ENCODE data around the gene SH3BP5. TPM values are rescaled to one million over a fixed set of nuclear protein-coding genes. Genes with fewer than 3 reads are reported as not detected.

Gene SH3BP5
- polyA plus RNA-seq, 1 donor, result 12.4 TPM

GRCh38 chr3:15279205-15279604 lies 53.2 kb downstream of the SH3BP5 start:
- Histone ChIP-seq H3K27ac (ENCODE audit: low read length) (no peak overlapping the region), H3K4me3 (ENCODE audit: low read length) (no peak overlapping the region), H3K36me3 (ENCODE audit: control insufficient read depth, insufficient read depth, low read length) (no peaks in the 10 kb centered on the region), H3K9me3 (ENCODE audit: control insufficient read depth, low read depth, low read length) (no peaks in the 10 kb centered on the region), H3K27me3 (ENCODE audit: control insufficient read depth, insufficient read depth, low read length) (no peaks in the 10 kb centered on the region), H3K4me1 (ENCODE audit: control insufficient read depth, insufficient read depth, low read length) (no peaks in the 10 kb centered on the region)
- WGBS (ENCODE audit: insufficient coverage, low lambda C conversion rate), result no CpG with 5 or more reads among the region's 4 CpGs
- no peak for DNase-seq

- H3K27me3 ChIP-seq (ENCODE audit: control insufficient read depth, insufficient read depth, low read length), result no peaks in the 10 kb centered on the region
- DNase-seq, result no peak
- no peak overlapping the region for H3K4me3 ChIP-seq (ENCODE audit: low read length)
- H3K4me1 ChIP-seq (ENCODE audit: control insufficient read depth, insufficient read depth, low read length), result no peaks in the 10 kb centered on the region
- no peaks in the 10 kb centered on the region for H3K9me3 ChIP-seq (ENCODE audit: control insufficient read depth, low read depth, low read length)
- H3K36me3 ChIP-seq (ENCODE audit: control insufficient read depth, insufficient read depth, low read length), result no peaks in the 10 kb centered on the region
- no peak overlapping the region for H3K27ac ChIP-seq (ENCODE audit: low read length)
- no CpG with 5 or more reads among the region's 13 CpGs for WGBS (ENCODE audit: insufficient coverage, low lambda C conversion rate)
These were observed 54.4 kb downstream of the SH3BP5 start for GRCh38 chr3:15277861-15278500.

DNA sequence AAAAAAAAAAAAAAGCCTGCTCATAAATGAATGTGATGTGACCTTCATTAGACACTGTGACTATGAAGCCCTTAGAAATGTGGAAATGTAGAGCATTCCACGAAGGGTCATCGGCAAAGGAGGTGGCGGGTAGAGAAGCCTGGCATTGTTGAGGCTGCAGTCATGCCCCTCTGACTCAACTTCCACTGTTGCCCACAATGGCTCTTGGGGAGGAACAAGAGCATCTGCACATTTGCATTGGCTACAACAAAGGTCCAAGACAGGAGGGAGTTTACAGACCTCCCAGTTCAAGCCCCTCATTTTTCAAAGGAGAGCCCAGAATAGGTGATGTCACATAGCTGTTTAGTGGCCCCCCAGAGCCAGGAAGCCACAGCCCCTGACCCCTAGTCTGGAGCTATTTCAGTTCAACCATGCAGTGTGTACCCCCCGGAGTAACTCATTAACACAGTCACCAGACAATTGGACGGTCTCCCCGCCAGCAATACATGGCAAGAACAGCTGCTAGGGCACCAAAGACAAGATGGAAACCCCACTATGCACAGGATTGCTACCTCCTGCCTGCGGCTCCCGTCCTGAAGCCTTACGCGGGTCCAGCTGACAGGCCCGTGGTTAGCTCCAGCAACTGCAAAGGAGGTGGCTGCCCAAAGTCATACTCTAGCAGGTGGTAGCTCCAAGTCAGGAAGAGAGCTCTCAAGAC lies 56.2 kb downstream of the SH3BP5 start:
- no peak for DNase-seq
- WGBS (ENCODE audit: insufficient coverage, low lambda C conversion rate), result 100% methylated on average over 1 of the region's 11 CpGs
- Histone ChIP-seq H3K4me1 (ENCODE audit: control insufficient read depth, insufficient read depth, low read length) (no peaks in the 10 kb centered on the region), H3K27me3 (ENCODE audit: control insufficient read depth, insufficient read depth, low read length) (no peaks in the 10 kb centered on the region), H3K4me3 (ENCODE audit: low read length) (no peak overlapping the region), H3K27ac (ENCODE audit: low read length) (no peak overlapping the region), H3K9me3 (ENCODE audit: control insufficient read depth, low read depth, low read length) (no peaks in the 10 kb centered on the region), H3K36me3 (ENCODE audit: control insufficient read depth, insufficient read depth, low read length) (no peaks in the 10 kb centered on the region)

- Histone ChIP-seq H3K36me3 (ENCODE audit: control insufficient read depth, insufficient read depth, low read length) (no peaks in the 10 kb centered on the region), H3K27ac (ENCODE audit: low read length) (no peak overlapping the region), H3K9me3 (ENCODE audit: control insufficient read depth, low read depth, low read length) (no peaks in the 10 kb centered on the region), H3K27me3 (ENCODE audit: control insufficient read depth, insufficient read depth, low read length) (no peaks in the 10 kb centered on the region), H3K4me1 (ENCODE audit: control insufficient read depth, insufficient read depth, low read length) (no peaks in the 10 kb centered on the region), H3K4me3 (ENCODE audit: low read length) (no peak overlapping the region)
- no peak for DNase-seq
- WGBS (ENCODE audit: insufficient coverage, low lambda C conversion rate), result 100% methylated on average over 1 of the region's 5 CpGs
These were observed 59.2 kb downstream of the SH3BP5 start for GRCh38 chr3:15273227-15273626.

GRCh38 chr3:15272426-15273196 lies 59.8 kb downstream of the SH3BP5 start:
- Histone ChIP-seq H3K27me3 (ENCODE audit: control insufficient read depth, insufficient read depth, low read length) (no peaks in the 10 kb centered on the region), H3K36me3 (ENCODE audit: control insufficient read depth, insufficient read depth, low read length) (no peaks in the 10 kb centered on the region), H3K4me3 (ENCODE audit: low read length) (no peak overlapping the region), H3K27ac (ENCODE audit: low read length) (no peak overlapping the region), H3K9me3 (ENCODE audit: control insufficient read depth, low read depth, low read length) (no peaks in the 10 kb centered on the region), H3K4me1 (ENCODE audit: control insufficient read depth, insufficient read depth, low read length) (no peaks in the 10 kb centered on the region)
- DNase-seq, result no peak
- WGBS (ENCODE audit: insufficient coverage, low lambda C conversion rate), result 100% methylated on average over 1 of the region's 7 CpGs

- no peaks in the 10 kb centered on the region for H3K9me3 ChIP-seq (ENCODE audit: control insufficient read depth, low read depth, low read length)
- 83% methylated on average over 1 of the region's 14 CpGs for WGBS (ENCODE audit: insufficient coverage, low lambda C conversion rate)
- no peaks in the 10 kb centered on the region for H3K36me3 ChIP-seq (ENCODE audit: control insufficient read depth, insufficient read depth, low read length)
- H3K4me3 ChIP-seq (ENCODE audit: low read length), result no peak overlapping the region
- no peaks in the 10 kb centered on the region for H3K4me1 ChIP-seq (ENCODE audit: control insufficient read depth, insufficient read depth, low read length)
- H3K27ac ChIP-seq (ENCODE audit: low read length), result no peak overlapping the region
- no peak for DNase-seq
- no peaks in the 10 kb centered on the region for H3K27me3 ChIP-seq (ENCODE audit: control insufficient read depth, insufficient read depth, low read length)
These were observed 60.5 kb downstream of the SH3BP5 start for GRCh38 chr3:15271785-15272381.

DNA sequence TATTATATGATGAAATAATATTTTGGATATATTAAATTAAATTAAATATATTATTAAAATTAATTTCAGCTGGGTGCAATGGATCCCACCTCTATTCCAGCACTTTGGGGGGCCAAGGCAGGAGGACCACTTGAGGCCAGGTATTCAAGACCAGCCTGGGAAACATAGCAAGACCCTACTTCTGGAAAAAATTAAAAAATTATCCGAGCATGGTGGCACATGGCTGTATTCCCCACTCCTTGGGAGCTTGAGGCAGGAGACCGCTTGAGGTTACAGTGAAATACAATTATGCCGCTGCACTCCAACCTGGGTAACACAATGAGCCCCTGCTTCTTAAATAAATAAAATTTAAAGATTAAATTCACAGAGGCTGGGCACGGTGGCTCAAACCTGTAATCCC lies 61.4 kb downstream of the SH3BP5 start:
- Histone ChIP-seq H3K27me3 (ENCODE audit: control insufficient read depth, insufficient read depth, low read length) (no peaks in the 10 kb centered on the region), H3K4me1 (ENCODE audit: control insufficient read depth, insufficient read depth, low read length) (no peaks in the 10 kb centered on the region), H3K36me3 (ENCODE audit: control insufficient read depth, insufficient read depth, low read length) (no peaks in the 10 kb centered on the region), H3K4me3 (ENCODE audit: low read length) (no peak overlapping the region), H3K9me3 (ENCODE audit: control insufficient read depth, low read depth, low read length) (no peaks in the 10 kb centered on the region), H3K27ac (ENCODE audit: low read length) (no peak overlapping the region)
- WGBS (ENCODE audit: insufficient coverage, low lambda C conversion rate), result 100% methylated on average over 2 of the region's 4 CpGs
- no peak for DNase-seq

DNA sequence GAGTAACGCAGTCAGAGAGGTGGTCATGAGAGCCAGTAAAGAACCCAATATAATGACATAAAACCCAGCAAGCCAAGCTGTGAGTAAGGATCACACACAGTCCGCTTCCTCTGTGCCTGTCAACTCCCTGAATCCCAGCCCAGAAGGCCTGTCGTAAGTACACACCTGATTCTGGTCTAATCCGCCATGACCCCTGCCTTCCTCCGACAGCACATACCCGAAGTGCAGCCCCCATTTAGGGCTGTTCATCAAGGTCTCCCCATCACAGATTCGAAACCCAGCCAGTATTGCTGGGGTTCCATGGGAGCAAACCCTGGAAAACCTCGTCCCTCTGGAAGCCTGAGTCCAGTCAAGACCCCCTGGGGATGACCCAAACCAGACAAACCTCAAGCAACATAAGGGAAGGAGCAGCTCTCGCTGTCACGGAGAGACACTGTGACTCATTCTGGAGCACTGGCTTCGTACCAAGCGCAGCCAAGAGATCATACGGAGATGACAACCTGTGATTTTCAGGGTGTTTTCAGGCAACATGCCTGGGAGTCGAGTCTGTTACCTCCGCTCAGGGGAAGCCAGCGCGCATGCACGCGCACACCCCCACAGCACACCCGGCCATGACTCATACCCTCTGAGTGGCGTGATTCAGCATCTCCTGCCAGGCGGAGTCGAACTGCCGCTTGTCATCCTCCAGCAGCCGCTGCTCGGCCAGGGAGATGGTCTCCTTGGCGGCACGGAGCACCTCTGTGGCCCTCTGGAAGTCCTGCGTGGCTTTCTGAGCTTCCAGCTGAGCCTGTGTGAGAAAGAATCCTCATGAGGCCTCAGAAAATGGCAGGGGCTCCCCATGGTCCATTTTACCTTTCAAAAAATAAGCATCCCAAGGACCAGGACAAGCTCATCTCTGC lies 63.0 kb downstream of the SH3BP5 start:
- H3K4me1 ChIP-seq (ENCODE audit: control insufficient read depth, insufficient read depth, low read length), result no peaks in the 10 kb centered on the region
- WGBS (ENCODE audit: insufficient coverage, low lambda C conversion rate), result no CpG with 5 or more reads among the region's 29 CpGs
- DNase-seq, result no peak

DNA sequence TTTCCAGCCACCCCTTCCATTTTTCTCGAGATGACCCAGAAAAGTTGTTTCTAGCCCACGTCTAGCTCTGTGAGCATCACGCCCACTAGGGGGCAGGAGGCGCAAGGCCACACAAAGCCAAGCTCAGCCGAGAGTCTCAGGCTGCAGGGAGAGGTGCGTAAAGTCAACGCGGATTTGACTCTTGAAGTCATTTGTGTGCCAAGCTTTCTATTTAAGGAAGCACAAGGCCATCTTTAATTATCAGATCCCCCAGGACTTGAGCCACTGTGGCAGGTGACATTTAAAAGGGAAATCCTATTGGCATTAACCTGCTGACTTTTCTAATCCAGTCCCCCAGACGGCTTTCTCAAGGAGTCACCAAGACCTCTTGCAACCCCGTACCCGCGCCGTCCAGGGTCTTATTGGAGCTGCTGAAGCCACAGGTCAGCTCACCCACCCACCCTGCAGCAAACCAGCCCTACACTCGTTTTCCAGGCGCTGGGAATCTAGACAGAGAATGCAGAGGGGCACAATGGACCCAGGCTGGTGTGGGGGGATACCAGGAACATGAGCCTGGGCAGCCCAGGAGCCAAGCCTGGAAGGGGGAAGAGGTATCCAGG lies 64.3 kb downstream of the SH3BP5 start:
- no peaks in the 10 kb centered on the region for H3K36me3 ChIP-seq (ENCODE audit: control insufficient read depth, insufficient read depth, low read length)
- H3K27me3 ChIP-seq (ENCODE audit: control insufficient read depth, insufficient read depth, low read length), result no peaks in the 10 kb centered on the region
- H3K27ac ChIP-seq (ENCODE audit: low read length), result no peak overlapping the region
- H3K9me3 ChIP-seq (ENCODE audit: control insufficient read depth, low read depth, low read length), result no peaks in the 10 kb centered on the region
- no peak overlapping the region for H3K4me3 ChIP-seq (ENCODE audit: low read length)
- peak; percentile 61 to 78 for DNase-seq
- no peaks in the 10 kb centered on the region for H3K4me1 ChIP-seq (ENCODE audit: control insufficient read depth, insufficient read depth, low read length)
- no CpG with 5 or more reads among the region's 15 CpGs for WGBS (ENCODE audit: insufficient coverage, low lambda C conversion rate)

More for the DNA sequence above, 63.0 kb downstream of the SH3BP5 start:
- Histone ChIP-seq H3K27me3 (ENCODE audit: control insufficient read depth, insufficient read depth, low read length) (no peaks in the 10 kb centered on the region), H3K27ac (ENCODE audit: low read length) (no peak overlapping the region), H3K4me3 (ENCODE audit: low read length) (no peak overlapping the region), H3K36me3 (ENCODE audit: control insufficient read depth, insufficient read depth, low read length) (no peaks in the 10 kb centered on the region), H3K9me3 (ENCODE audit: control insufficient read depth, low read depth, low read length) (no peaks in the 10 kb centered on the region)

Data from large intestine (tissue), 3 donors.